Nephron (organoid): ENCODE measurements around the gene TAS2R43.
"Not testable (repeated sequence)": the region's sequence is repeated elsewhere in the genome, so short reads cannot be mapped to it uniquely, and the experiment has no call there.

Experiments used
- H3K27ac Mint-ChIP-seq, 3 experiments: 2 replicates each; pipeline ENCODE4 v1.8.0; 2020; ENCODE audit warnings: mixed read lengths in 3 of 3, mild to moderate bottlenecking in 2 of 3, moderate library complexity in 1 of 3
- H3K27me3 Mint-ChIP-seq: 2 replicates; pipeline ENCODE4 v1.8.0; 2021; ENCODE audit warnings: low read depth, mild to moderate bottlenecking, moderate library complexity, mixed read lengths
- H3K36me3 Mint-ChIP-seq: 2 replicates; pipeline ENCODE4 v1.8.0; 2020; ENCODE audit warnings: low read depth, mixed read lengths
- H3K4me1 Mint-ChIP-seq: 2 replicates; pipeline ENCODE4 v1.8.0; 2020; ENCODE audit warnings: mixed read lengths
- H3K4me3 Mint-ChIP-seq, 3 experiments: 2 replicates each; pipeline ENCODE4 v1.8.0; 2020; ENCODE audit warnings: mild to moderate bottlenecking in 3 of 3, mixed read lengths in 3 of 3, moderate library complexity in 2 of 3
- H3K9me3 Mint-ChIP-seq: 2 replicates; pipeline ENCODE4 v1.8.0; 2020; ENCODE audit warnings: mixed read lengths
- TF ChIP-seq, protein P1 (sequence below), 3 experiments: fragments of 200-600 bp; sonication (generic); IDR thresholded peaks; one replicate each; pipeline ENCODE4 v1.5.0; 2021; ENCODE audit warnings: antibody characterized with exemption in 3 of 3; ENCODE audit not compliant: unreplicated experiment in 3 of 3

TAS2R43 gene

DNA sequence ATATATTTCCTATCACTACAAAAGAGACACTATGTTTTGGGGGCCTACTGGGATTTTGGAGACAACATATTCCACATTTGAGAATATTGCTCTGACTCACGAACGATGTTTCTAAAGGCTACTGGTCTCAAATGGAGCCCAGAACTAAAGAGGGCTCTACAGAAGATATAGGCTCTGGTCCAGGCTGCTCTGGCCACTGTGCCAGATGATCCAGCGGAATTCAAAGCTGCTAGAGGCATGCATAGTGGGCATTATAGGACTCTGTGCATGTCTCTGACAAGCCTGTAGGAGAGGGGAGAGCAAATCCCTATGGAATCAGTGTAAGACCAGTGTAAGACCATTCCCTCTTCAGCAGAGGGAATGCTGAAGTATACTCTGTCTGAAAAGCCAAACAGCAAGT is 38.3 kb upstream of the TAS2R43 start:
- no peaks in the 10 kb centered on the region for H3K4me1 Mint-ChIP-seq

DNA sequence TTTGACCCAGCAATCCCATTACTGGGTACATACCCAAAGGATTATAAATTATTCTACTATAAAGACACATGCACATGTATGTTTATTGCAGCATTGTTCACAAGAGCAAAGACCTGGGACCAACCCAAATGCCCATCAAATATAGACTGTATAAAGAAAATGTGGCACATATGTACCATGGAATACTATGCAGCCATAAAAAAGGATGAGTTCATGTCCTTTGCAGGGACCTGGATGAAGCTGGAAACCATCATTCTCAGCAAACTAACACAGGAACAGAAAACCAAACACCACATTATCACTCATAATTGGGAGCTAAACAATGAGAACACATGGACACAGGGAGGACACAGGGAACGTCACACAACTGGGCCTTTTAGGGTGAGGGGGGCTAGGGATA is 22.0 kb upstream of the TAS2R43 start:
- H3K27me3 Mint-ChIP-seq, H3K4me1 Mint-ChIP-seq, H3K4me3 Mint-ChIP-seq, H3K27ac Mint-ChIP-seq: not testable (repeated sequence)
- H3K9me3 Mint-ChIP-seq = peaks cover 93% of the 10 kb centered on the region
- H3K36me3 Mint-ChIP-seq = peaks cover 100% of the 10 kb centered on the region

More for the DNA sequence above, 38.3 kb upstream of the TAS2R43 start:
- Mint-ChIP-seq H3K27me3 (no peaks in the 10 kb centered on the region), H3K27ac (no peak overlapping the region), H3K9me3 (peaks cover 10% of the 10 kb centered on the region), H3K4me3 (no peak overlapping the region), H3K36me3 (peaks cover 54% of the 10 kb centered on the region)
- TF ChIP-seq, protein P1, sequence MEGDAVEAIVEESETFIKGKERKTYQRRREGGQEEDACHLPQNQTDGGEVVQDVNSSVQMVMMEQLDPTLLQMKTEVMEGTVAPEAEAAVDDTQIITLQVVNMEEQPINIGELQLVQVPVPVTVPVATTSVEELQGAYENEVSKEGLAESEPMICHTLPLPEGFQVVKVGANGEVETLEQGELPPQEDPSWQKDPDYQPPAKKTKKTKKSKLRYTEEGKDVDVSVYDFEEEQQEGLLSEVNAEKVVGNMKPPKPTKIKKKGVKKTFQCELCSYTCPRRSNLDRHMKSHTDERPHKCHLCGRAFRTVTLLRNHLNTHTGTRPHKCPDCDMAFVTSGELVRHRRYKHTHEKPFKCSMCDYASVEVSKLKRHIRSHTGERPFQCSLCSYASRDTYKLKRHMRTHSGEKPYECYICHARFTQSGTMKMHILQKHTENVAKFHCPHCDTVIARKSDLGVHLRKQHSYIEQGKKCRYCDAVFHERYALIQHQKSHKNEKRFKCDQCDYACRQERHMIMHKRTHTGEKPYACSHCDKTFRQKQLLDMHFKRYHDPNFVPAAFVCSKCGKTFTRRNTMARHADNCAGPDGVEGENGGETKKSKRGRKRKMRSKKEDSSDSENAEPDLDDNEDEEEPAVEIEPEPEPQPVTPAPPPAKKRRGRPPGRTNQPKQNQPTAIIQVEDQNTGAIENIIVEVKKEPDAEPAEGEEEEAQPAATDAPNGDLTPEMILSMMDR (IDR thresholded peaks at IDR 0.05; ENCODE audit: unreplicated experiment in 3 of 3) = no peak

DNA sequence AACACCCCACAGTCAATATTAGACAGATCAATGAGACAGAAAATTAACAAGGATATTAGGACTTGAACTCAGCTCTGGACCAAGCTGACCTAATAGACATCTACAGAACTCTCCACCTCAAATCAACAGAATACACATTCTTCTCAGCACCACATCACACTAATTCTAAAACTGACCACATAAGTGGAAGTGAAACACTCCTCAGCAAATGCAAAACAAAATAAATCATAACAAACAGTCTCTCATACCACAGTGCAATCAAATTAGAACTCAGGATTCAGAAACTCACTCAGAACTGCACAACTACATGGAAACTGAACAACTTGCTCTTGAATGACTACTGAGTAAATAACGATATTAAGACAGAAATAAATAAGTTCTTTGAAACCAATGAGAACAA is 19.1 kb upstream of the TAS2R43 start:
- Mint-ChIP-seq H3K36me3 (peaks cover 94% of the 10 kb centered on the region), H3K9me3 (peaks cover 87% of the 10 kb centered on the region)
- H3K27ac Mint-ChIP-seq, H3K4me1 Mint-ChIP-seq, H3K4me3 Mint-ChIP-seq, H3K27me3 Mint-ChIP-seq: not testable (repeated sequence)

DNA sequence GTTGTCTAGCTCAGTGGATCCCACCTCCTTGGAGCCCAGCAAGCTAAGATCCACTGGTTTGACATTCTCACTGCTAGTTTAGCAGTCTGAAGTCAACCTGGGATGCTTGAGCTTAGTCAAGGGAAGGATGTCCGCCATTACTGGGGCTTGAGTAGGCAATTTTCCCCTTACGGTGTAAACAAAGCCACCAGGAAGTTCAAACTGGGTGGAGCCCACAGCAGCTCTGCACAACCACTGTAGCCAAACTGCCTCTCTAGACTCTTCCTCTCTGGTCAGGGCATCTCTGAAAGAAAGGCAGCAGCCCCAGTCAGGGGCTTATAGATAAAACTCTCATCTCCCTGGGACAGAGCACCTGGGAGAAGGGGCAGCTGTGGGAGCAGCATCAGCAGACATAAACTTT is 16.7 kb upstream of the TAS2R43 start:
- Mint-ChIP-seq H3K4me3 (no peak overlapping the region), H3K27me3 (no peaks in the 10 kb centered on the region), H3K27ac (no peak overlapping the region), H3K36me3 (peaks cover 85% of the 10 kb centered on the region), H3K9me3 (peaks cover 70% of the 10 kb centered on the region), H3K4me1 (no peaks in the 10 kb centered on the region)
- TF ChIP-seq, protein P1 (IDR thresholded peaks at IDR 0.05; ENCODE audit: unreplicated experiment in 3 of 3) = no peak

DNA sequence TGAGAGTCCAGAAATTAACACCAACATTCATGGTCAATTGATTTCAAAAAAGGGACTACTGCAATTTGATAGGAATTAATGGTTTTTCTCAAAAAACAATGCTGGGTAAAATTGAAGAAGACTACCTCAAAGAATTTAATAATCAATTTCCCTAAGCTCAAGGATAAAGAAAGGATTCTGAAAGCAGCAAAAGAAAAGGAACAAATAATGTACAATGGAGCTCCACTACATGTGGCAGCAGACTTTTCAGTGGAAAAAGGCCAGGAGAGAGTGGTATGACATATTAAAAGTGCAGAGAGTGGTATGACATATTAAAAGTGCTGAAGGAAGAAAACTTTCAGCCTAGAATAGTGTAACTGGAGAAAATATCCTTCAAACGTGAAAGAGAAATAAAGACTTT is 15.6 kb upstream of the TAS2R43 start:
- no peak overlapping the region for H3K4me3 Mint-ChIP-seq
- TF ChIP-seq, protein P1 (IDR thresholded peaks at IDR 0.05; ENCODE audit: unreplicated experiment in 3 of 3) = no peak
- H3K27me3 Mint-ChIP-seq = no peaks in the 10 kb centered on the region
- peaks cover 82% of the 10 kb centered on the region for H3K36me3 Mint-ChIP-seq
- no peak overlapping the region for H3K27ac Mint-ChIP-seq
- H3K9me3 Mint-ChIP-seq = peaks cover 65% of the 10 kb centered on the region
- H3K4me1 Mint-ChIP-seq = no peaks in the 10 kb centered on the region

DNA sequence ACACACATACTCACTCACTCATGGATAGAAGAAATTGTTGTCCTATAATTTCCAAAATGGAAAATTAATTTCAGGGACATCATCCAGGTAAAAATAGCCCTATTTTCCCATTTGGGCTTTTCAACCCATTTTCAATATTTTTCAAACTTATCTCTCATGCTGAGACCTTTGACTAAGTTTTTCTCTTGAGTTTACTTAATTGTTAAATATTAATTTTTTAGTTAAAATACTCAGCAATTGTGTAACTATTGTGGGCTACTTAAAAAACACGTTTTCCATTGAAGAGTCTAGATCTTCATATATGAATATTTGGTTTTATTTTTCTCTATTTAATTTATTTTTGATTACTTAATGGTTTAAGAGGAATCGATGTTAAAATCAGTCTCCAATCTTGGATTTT is 14.2 kb upstream of the TAS2R43 start:
- Mint-ChIP-seq H3K4me1 (no peaks in the 10 kb centered on the region), H3K4me3 (no peak overlapping the region), H3K27ac (no peak overlapping the region), H3K27me3 (no peaks in the 10 kb centered on the region), H3K9me3 (peaks cover 57% of the 10 kb centered on the region), H3K36me3 (peaks cover 82% of the 10 kb centered on the region)
- TF ChIP-seq, protein P1 (IDR thresholded peaks at IDR 0.05; ENCODE audit: unreplicated experiment in 3 of 3) = no peak

DNA sequence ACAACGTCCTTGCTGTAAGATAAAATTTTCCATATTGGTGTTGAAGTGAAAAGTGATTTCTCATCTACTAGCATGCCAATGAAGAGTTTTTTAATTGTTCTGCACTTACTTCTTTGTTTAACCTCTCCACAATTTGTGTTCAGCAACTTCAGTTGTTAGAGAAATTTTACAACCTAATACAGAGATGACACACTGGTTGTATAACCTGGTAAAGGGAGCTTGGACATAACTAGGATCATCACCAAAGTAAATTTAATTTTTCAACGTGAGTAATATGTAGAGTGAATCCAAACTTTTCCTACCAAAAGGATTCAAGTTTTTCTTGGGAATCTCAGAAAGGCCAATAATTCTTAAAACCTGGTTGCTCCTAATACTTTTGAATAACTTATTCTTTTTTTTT is 13.4 kb upstream of the TAS2R43 start:
- H3K36me3 Mint-ChIP-seq = peaks cover 79% of the 10 kb centered on the region
- no peak overlapping the region for H3K27ac Mint-ChIP-seq
- TF ChIP-seq, protein P1 (IDR thresholded peaks at IDR 0.05; ENCODE audit: unreplicated experiment in 3 of 3) = no peak
- H3K27me3 Mint-ChIP-seq = no peaks in the 10 kb centered on the region
- H3K4me1 Mint-ChIP-seq = no peaks in the 10 kb centered on the region
- no peak overlapping the region for H3K4me3 Mint-ChIP-seq
- H3K9me3 Mint-ChIP-seq = peaks cover 49% of the 10 kb centered on the region

DNA sequence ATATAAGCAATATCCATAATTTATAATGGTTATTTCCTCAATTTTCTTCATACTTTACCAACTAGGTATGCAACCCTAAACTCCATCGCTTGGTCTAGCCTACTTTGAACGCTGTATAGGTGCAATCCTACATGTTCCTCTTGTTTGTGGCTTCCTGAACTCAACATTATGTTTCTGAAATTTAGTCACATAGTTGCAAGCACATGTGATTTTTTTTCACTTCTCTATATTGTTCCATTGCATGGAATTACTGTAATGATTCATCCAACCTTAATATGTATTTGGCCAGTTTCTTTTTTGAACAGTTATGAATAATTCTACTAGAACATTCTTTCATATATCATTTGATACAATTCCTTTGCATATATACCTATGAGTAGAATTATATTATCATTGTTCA is 2.8 kb upstream of the TAS2R43 start:
- H3K27ac Mint-ChIP-seq = not testable (repeated sequence)

More for the DNA sequence above, 2.8 kb upstream of the TAS2R43 start:
- peaks cover 42% of the 10 kb centered on the region for H3K36me3 Mint-ChIP-seq
- H3K4me3 Mint-ChIP-seq, H3K27me3 Mint-ChIP-seq, H3K4me1 Mint-ChIP-seq: not testable (repeated sequence)
- H3K9me3 Mint-ChIP-seq = peaks cover 10% of the 10 kb centered on the region
